Breast epithelium (tissue), 4 donors: Measurements from ENCODE around the gene MAPKAPK2. TPM values are rescaled to one million over a fixed set of nuclear protein-coding genes. Genes with fewer than 3 reads are reported as not detected.

ENCODE experiments used
- DNase-seq, 2 donors: peaks; one replicate each; pipeline ENCODE4 v3.0.0-alpha.2; 2019; ENCODE audit warnings: low spot score in 2 of 2
- H3K27ac ChIP-seq, 2 donors: fragments of 200-600 bp; sonication (generic) in 1 of 2; one replicate each; pipeline ENCODE4 v1.5.1; 2016 to 2019; ENCODE audit warnings: mild to moderate bottlenecking in 1 of 2
- H3K27me3 ChIP-seq, 2 donors: fragments of 200-600 bp; sonication (generic) in 1 of 2; one replicate each; pipeline versions ENCODE4 v1.5.1 to v1.6.0; 2017 to 2019; ENCODE audit warnings: control low read depth in 1 of 2, mild to moderate bottlenecking in 1 of 2
- H3K36me3 ChIP-seq: fragments of 200-600 bp; one replicate; pipeline ENCODE4 v1.5.1; 2019
- H3K4me1 ChIP-seq, 2 donors: fragments of 200-600 bp; sonication (generic); one replicate each; pipeline ENCODE4 v1.5.1; 2016 to 2019; ENCODE audit warnings: control low read depth in 1 of 2
- H3K4me3 ChIP-seq, 3 donors: fragments of 200-600 bp; sonication (generic); 1 replicate in 2 of 3; 2 replicates in 1 of 3; pipeline ENCODE4 v1.5.1; 2016 to 2019; ENCODE audit warnings: mild to moderate bottlenecking in 3 of 3, moderate library complexity in 2 of 3
- H3K9me3 ChIP-seq, 2 donors: fragments of 200-600 bp; sonication (generic) in 1 of 2; one replicate each; pipeline ENCODE4 v1.5.1; 2016 to 2019; ENCODE audit warnings: control low read depth in 1 of 2
- CTCF ChIP-seq, 3 donors: fragments of 450-650 bp; IDR thresholded peaks; one replicate each; pipeline ENCODE4 v1.5.1; 2016 to 2017; ENCODE audit warnings: antibody characterized with exemption in 3 of 3, mild to moderate bottlenecking in 3 of 3, moderate library complexity in 3 of 3
- POLR2A ChIP-seq: fragments of 450-650 bp; IDR thresholded peaks from one replicate; pipeline ENCODE4 v1.6.1; 2016; ENCODE audit warnings: antibody characterized with exemption, mild to moderate bottlenecking, moderate library complexity
- POLR2AphosphoS5 ChIP-seq, 3 donors: sonication (generic); formaldehyde crosslinking; IDR thresholded peaks; one replicate each; pipeline ENCODE4 v1.6.1; 2017; ENCODE audit warnings: antibody characterized with exemption in 3 of 3
- intact Hi-C: fragments of 100-400 bp; cut with DNase I; formaldehyde crosslinking; loops from one replicate; pipeline ENCODE4 v1.15.1; 2023; ENCODE audit warnings: low total_unique reads
- total RNA-seq, 3 donors: library from RNA; depleted of rRNA; stranded (reverse); fragments of >200 nt; gene quantifications; one replicate each; pipeline ENCODE4 v1.1.0, GENCODE V29; 2016

The MAPKAPK2 gene
- total RNA-seq, 3 donors from 2014 or later: 47.4 to 69.2 (median 67.2) TPM

DNA sequence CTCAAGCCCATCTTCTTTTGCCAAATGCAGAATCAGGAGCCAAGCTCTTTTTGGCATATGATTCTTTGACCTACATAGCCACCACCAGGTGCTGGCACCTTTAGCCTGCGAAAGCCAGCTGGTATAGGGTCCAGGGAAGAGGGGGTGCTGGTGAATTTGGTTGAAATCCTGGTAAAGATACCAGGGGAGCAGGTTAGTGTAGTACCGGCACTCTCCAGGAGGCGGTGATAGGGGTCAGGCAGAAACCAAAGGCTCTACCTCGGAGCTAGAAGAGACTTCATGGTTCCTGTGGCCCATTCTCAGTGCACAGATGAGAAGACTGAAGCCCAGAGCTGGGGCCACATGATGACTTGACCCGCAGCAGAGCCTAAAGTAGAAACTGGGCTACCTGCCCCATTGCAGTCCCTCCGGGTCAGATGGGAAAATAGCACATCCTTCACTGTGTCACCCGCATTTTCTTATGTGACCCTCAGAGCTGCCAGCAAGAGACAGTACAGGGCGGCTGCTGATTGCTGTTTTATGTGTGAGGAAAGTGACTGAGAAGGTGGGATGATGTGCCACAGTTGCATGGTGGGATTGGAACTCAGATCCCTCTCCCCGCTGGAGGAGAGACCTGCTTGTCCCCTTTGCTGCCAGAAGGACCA is 49.9 kb downstream of the MAPKAPK2 start:
- intact Hi-C loops: loop anchor here (5.0 kb wide), 1 partner anchor 178 kb away; no protein-coding TSS in a partner anchor
- TF ChIP-seq POLR2AphosphoS5 (IDR thresholded peaks at IDR 0.05) (no peak), CTCF (IDR thresholded peaks at IDR 0.05) (peak; percentile 72 to 78 (median 73)), POLR2A (no peak)
- Histone ChIP-seq H3K36me3 (peaks cover 6% of the 10 kb centered on the region), H3K4me1 (peaks cover 7 to 11% of the 10 kb centered on the region in 2 donors), H3K27me3 (no peaks in the 10 kb centered on the region), H3K4me3 (no peak overlapping the region), H3K27ac (no peak overlapping the region), H3K9me3 (no peaks in the 10 kb centered on the region)
- no peak for DNase-seq

DNA sequence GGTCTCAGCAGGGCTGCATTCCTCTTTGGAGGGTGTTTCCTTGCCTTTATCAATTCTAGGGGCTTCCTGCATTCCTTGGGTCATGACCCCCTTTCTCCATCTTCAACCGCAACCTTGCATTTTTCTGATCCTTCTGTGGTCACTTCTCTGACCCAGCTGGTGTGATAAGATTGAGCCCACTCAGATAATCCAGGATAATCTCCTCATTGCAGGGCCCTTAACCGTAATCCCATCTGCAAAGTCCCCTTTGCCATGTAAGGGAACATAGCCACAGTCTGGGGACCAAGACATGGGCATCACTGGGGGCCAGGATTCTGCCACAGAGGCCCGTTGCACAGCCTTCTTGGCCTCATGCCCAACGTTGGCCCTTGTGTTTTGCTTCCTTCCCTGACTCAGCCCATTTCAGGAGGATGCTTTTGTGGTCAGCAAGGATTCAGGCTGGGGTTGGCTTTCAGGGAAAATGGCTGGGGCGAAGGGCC is 50.9 kb downstream of the MAPKAPK2 start:
- intact Hi-C loops: loop anchor here (5.0 kb wide), 1 partner anchor 177 kb away; no protein-coding TSS in a partner anchor
- H3K9me3 ChIP-seq: no peaks in the 10 kb centered on the region
- no peak for DNase-seq
- peaks cover 6% of the 10 kb centered on the region for H3K36me3 ChIP-seq
- TF ChIP-seq POLR2A (no peak), POLR2AphosphoS5 (IDR thresholded peaks at IDR 0.05) (no peak), CTCF (IDR thresholded peaks at IDR 0.05) (no peak)
- H3K4me1 ChIP-seq: peaks cover 7 to 11% of the 10 kb centered on the region in 2 donors
- no peak overlapping the region for H3K4me3 ChIP-seq
- H3K27ac ChIP-seq: peak overlapping the region in 1 of 2 donors; percentile 34
- no peaks in the 10 kb centered on the region for H3K27me3 ChIP-seq

DNA sequence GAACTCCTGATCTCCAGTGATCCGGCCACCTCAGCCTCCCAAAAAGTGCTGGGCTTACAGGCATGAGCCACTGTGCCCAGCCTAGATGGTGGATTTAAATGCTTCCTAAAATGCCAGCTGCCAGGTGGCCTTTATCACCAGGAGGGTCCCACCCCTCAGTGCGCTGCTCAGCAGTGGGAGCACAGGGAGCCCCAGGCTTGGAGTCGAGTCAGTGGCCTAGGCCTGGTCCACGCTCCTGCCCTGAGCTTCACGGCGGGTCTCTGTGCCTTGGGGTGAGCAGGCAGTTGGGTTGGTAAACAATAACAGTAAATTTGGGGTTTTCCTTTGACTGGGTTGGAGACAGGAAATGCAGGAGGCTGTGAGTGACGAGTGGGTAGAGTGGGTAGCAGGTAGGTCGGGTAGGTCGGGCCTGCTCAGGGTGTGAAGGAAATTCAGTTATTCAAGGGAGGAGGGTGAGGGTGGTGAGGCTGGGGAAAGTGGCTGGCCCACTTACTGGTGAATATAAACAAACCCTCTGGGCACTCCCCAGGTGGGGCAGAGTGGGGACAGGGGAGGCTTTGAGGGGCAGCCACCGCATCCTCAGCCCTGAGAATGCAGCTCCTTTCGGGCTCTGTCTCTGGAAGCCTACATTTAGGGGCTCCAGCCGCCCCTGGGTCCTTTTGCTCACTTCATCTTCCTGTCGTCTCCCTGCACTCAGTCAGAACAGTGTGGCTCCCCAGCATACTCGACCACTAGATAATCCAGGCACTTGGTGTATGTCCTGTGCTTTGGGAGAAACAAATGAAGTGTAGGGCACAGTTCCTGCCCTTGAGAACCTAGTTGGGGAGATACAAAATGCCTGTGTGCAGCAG is 52.4 kb downstream of the MAPKAPK2 start:
- Histone ChIP-seq H3K36me3 (no peaks in the 10 kb centered on the region), H3K4me1 (peaks cover 7 to 11% of the 10 kb centered on the region in 2 donors), H3K27me3 (no peaks in the 10 kb centered on the region), H3K4me3 (no peak overlapping the region), H3K27ac (peak overlapping the region; percentile 65 to 74), H3K9me3 (no peaks in the 10 kb centered on the region)
- no peak for DNase-seq
- TF ChIP-seq POLR2A: no peak
- TF ChIP-seq POLR2AphosphoS5 (IDR thresholded peaks at IDR 0.05): no peak
- no peak for TF ChIP-seq CTCF (IDR thresholded peaks at IDR 0.05)
- intact Hi-C loops: loop anchor here (5.0 kb wide), 1 partner anchor 175 kb away; no protein-coding TSS in a partner anchor

DNA sequence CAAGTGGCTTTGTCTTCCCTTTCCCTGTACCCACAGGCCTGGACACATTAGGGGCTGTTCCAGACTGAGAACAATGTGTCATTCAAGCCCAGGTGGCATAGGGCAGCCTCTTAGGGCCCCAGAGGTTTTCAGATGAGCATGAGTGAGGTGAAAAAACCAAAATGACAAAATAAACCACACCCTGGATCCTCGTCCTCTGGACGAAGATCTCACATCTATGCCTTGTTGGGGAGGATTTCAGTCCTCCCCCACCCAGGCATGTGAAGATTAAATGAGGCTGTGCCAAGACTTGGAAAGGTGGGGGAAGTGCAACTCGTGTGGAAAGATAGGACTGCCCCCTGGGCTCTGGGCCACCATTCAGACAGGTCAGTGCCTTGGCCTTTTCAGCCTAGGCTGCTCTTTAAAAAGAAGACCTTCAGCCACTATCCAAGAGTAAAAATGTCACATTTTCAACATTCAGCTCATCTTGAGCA is 53.1 kb downstream of the MAPKAPK2 start:
- DNase-seq: no peak
- Histone ChIP-seq H3K27me3 (no peaks in the 10 kb centered on the region), H3K27ac (peak overlapping the region; percentile 65 to 74), H3K9me3 (no peaks in the 10 kb centered on the region), H3K4me1 (peaks cover 7 to 11% of the 10 kb centered on the region in 2 donors), H3K36me3 (no peaks in the 10 kb centered on the region), H3K4me3 (no peak overlapping the region)
- TF ChIP-seq POLR2AphosphoS5 (IDR thresholded peaks at IDR 0.05): no peak
- no peak for TF ChIP-seq CTCF (IDR thresholded peaks at IDR 0.05)
- TF ChIP-seq POLR2A: no peak
- intact Hi-C loops: loop anchor here (5.0 kb wide), 1 partner anchor 175 kb away; no protein-coding TSS in a partner anchor
